ENCODE data around the gene CATSPER4. TPM values are rescaled to one million over a fixed set of nuclear protein-coding genes. Genes with fewer than 3 reads are reported as not detected.

CATSPER4 gene
- total and polyA plus RNA-seq, 2 donors (not counting 1 experiment from before 2014, with no cell fraction given), result not detected

GRCh38 chr1:26164036-26164860, 26.2 kb upstream of the CATSPER4 start:
- TF ChIP-seq EZH2 (IDR thresholded peaks at IDR 0.05; ENCODE audit: borderline replicate concordance, insufficient read depth, low read depth, low read length, poor library complexity, severe bottlenecking) (no peak), CTCF (IDR thresholded peaks at IDR 0.05) (peak; percentile 78)
- no peaks in the 10 kb centered on the region for H3K9me3 Mint-ChIP-seq (ENCODE audit: insufficient read depth)
- no peak overlapping the region for H3K27ac ChIP-seq (ENCODE audit: low read length in 2 of 2)
- ChIA-PET POLR2A (interaction anchor here (0.6 kb wide), 1 partner anchor 737 kb away, joined by 3 read pairs; no protein-coding TSS in a partner anchor), CTCF (interaction anchor here (0.6 to 1.4 kb wide), 10 partner anchors 14 to 395 kb away, joined by 3 to 5 read pairs (median 4); no protein-coding TSS in a partner anchor)
- 15% methylated on average over 72 of the region's 72 CpGs for WGBS (ENCODE audit: insufficient coverage)
- peaks cover 23% of the 10 kb centered on the region in 2 donors for H3K4me1 ChIP-seq (ENCODE audit: control insufficient read depth in 2 of 2, insufficient read depth in 2 of 2, low read length in 2 of 2)
- H3K79me2 ChIP-seq (ENCODE audit: control insufficient read depth, insufficient read depth, low read length), result no peaks in the 10 kb centered on the region
- H3K27me3 Mint-ChIP-seq, result peaks cover 15% of the 10 kb centered on the region
- H4K20me1 ChIP-seq (ENCODE audit: control insufficient read depth, insufficient read depth, low read length, poor library complexity, severe bottlenecking), result no peaks in the 10 kb centered on the region
- peak overlapping the region in 4 of 5 experiments; percentile 6 to 52 (median 43) for H3K4me3 ChIP-seq (ENCODE audit: control extremely low read depth in 1 of 5, extremely low read depth in 1 of 5, insufficient read depth in 1 of 5, low read depth in 2 of 5, low read length in 4 of 5)
- DNase-seq, result peak; percentile 77
- H3K9me3 ChIP-seq (ENCODE audit: control extremely low read depth in 1 of 3, control insufficient read depth in 2 of 3, insufficient read depth in 1 of 3, low read length in 2 of 3), result peaks cover 0 to 3% (median 0%) of the 10 kb centered on the region in 3 donors
- H3K4me2 ChIP-seq (replicated peaks; ENCODE audit: low read depth, low read length, poor library complexity, severe bottlenecking), result peak overlapping the region; percentile 93
- peak overlapping the region; percentile 55 for H3K9ac ChIP-seq (ENCODE audit: low read length)
- H2AFZ ChIP-seq (ENCODE audit: insufficient read depth, low read depth, low read length, poor library complexity, severe bottlenecking), result peak overlapping the region; percentile 83
- intact Hi-C loops (cut with micrococcal nuclease), result loop anchor here (1.0 to 5.0 kb wide), 2 partner anchors 59 to 127 kb away; no protein-coding TSS in a partner anchor
- peak overlapping the region; percentile 71 for H3K4me3 Mint-ChIP-seq
- peaks cover 0 to 38% (median 17%) of the 10 kb centered on the region in 4 experiments for H3K27me3 ChIP-seq (replicated peaks in 1 of 4; ENCODE audit: control extremely low read depth in 1 of 4, control insufficient read depth in 3 of 4, insufficient read depth in 4 of 4, low read length in 3 of 4)
- peak; percentile 72 for ATAC-seq (ENCODE audit: low read depth)
- H3K27ac Mint-ChIP-seq, result no peak overlapping the region
- no peaks in the 10 kb centered on the region for H3K36me3 ChIP-seq (replicated peaks in 1 of 2; ENCODE audit: control extremely low read depth in 1 of 2, control insufficient read depth in 1 of 2, extremely low read depth in 1 of 2, insufficient read depth in 2 of 2, low read length in 1 of 2)
- peaks cover 13% of the 10 kb centered on the region for H3K4me1 Mint-ChIP-seq

All from B cell (primary cell).